Measurements from ENCODE around the gene JARID2. TPM values are rescaled to one million over a fixed set of nuclear protein-coding genes. Genes with fewer than 3 reads are reported as not detected.
A peak's percentile ranks its signal among the peaks of the same experiment; 100 is the strongest.

The JARID2 gene
- total and polyA plus RNA-seq, 2 of the 4 experiments (the other 2 are of a cell fraction) = 9.6 to 12.9 TPM

DNA sequence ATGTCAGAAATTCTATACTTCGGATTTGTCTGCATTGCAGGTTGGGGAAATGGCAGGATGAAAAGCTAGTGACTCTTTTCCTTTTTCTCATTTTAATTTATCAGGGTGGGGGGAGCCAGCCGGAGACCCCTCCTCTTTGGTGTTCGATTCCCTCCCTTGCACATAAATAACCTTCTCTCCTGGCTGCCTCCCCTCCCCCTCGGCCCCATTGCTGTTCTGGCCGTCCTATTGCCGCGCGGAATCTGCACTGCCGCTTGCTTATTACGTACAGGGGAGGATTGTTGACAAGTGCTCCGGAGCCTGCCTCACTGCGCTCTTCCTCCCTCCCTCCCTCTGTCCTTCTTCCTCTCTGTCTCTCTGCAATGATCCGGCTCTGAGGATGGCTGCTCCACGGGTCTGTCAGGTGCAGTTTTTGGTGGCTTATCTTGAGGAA is 154.7 kb downstream of the JARID2 start:
- H2BK5ac ChIP-seq (ENCODE audit: low read depth, low read length, poor library complexity, severe bottlenecking) = no peak overlapping the region
- H3K36me3 ChIP-seq (ENCODE audit: control insufficient read depth, insufficient read depth, low read length) = no peaks in the 10 kb centered on the region
- H3K18ac ChIP-seq (ENCODE audit: low read depth, low read length) = no peak overlapping the region
- H3K4ac ChIP-seq (ENCODE audit: low read depth, low read length) = no peak overlapping the region
- H3K27me3 ChIP-seq (ENCODE audit: control insufficient read depth, insufficient read depth, low read length) = no peaks in the 10 kb centered on the region
- no peak overlapping the region for H2AK9ac ChIP-seq (replicated peaks; ENCODE audit: low read depth, low read length, poor library complexity)
- in situ Hi-C loops (cut with MboI; ENCODE audit: low sequenced_read_pairs) (no loop called here), dilution Hi-C loops (cut with HindIII; ENCODE audit: low sequenced_read_pairs, unreplicated experiment) (no loop called here), intact Hi-C loops (cut with micrococcal nuclease) (loop anchor here (5.0 kb wide), 1 partner anchor 42 kb away; no protein-coding TSS in a partner anchor)
- H3K23ac ChIP-seq (ENCODE audit: low read depth, low read length) = no peak overlapping the region
- CTCF ChIA-PET = interaction anchor here (0.8 kb wide), 1 partner anchor 13 kb away, joined by 3 read pairs; no protein-coding TSS in a partner anchor
- TF ChIP-seq ELK1 (IDR thresholded peaks at IDR 0.05; ENCODE audit: borderline replicate concordance, low read depth, low read length) (no peak), MXI1 (IDR thresholded peaks at IDR 0.05; ENCODE audit: borderline replicate concordance, low read depth, low read length) (no peak)
- H2AK5ac ChIP-seq (ENCODE audit: low read depth, low read length) = peak overlapping the region; percentile 9; the same call in 1 of the 2 replicates
- H2BK15ac ChIP-seq (ENCODE audit: low read depth, low read length) = no peak overlapping the region
- peaks cover 92% of the 10 kb centered on the region for H4K20me1 ChIP-seq (ENCODE audit: insufficient read depth, low read length)
- H4K8ac ChIP-seq (ENCODE audit: low read depth in 2 of 2, low read length in 2 of 2) = no peak overlapping the region
- H4K91ac ChIP-seq (ENCODE audit: insufficient read depth, low read depth, low read length) = no peak overlapping the region
- no peak overlapping the region for H2BK120ac ChIP-seq (ENCODE audit: low read depth, low read length)
- POLR2A ChIA-PET (ENCODE audit: unreplicated experiment) = no interaction called here
- H3K4me1 ChIP-seq (ENCODE audit: control insufficient read depth, insufficient read depth, low read length) = peaks cover 13% of the 10 kb centered on the region
- peaks cover 19% of the 10 kb centered on the region for H3K9me1 ChIP-seq (ENCODE audit: insufficient read depth, low read length)
- H3K9ac ChIP-seq (ENCODE audit: low read depth, low read length) = no peak overlapping the region
- DNase-seq (peak; percentile 16), ATAC-seq (ENCODE audit: low read depth) (peak; percentile 13; the same call in 1 of the 2 replicates)
- no peak overlapping the region for H2BK20ac ChIP-seq (ENCODE audit: low read depth, low read length)
- H4K5ac ChIP-seq (ENCODE audit: low read depth, low read length) = no peak overlapping the region
- peaks cover 35 to 85% of the 10 kb centered on the region in 2 experiments for H3K79me1 ChIP-seq (ENCODE audit: low read depth in 1 of 2, low read length in 2 of 2)
- H3K9me3 ChIP-seq (ENCODE audit: control insufficient read depth, insufficient read depth, low read length) = no peaks in the 10 kb centered on the region
- no CpG with 5 or more reads among the region's 14 CpGs for WGBS, 2 experiments (ENCODE audit: extremely low coverage in 2 of 2, insufficient read length in 1 of 2)
- no peak overlapping the region for H3K27ac ChIP-seq (ENCODE audit: insufficient read depth, low read length)
- BruUV-seq (replicated peaks) = no TSS peak
- no peak overlapping the region for H3K14ac ChIP-seq (replicated peaks; ENCODE audit: low read depth, low read length)
- no peak overlapping the region for H3K4me3 ChIP-seq (ENCODE audit: insufficient read depth, low read depth, low read length)
- peak overlapping the region; percentile 46 for H2AFZ ChIP-seq (replicated peaks; ENCODE audit: low read length, poor library complexity)
- no peak overlapping the region for H3K56ac ChIP-seq (ENCODE audit: extremely low read depth, insufficient read depth, low read length)
- peak overlapping the region; percentile 2 for H3K4me2 ChIP-seq (ENCODE audit: low read depth, low read length)
